ENCODE measurements around the gene ANTXR1.

DNA sequence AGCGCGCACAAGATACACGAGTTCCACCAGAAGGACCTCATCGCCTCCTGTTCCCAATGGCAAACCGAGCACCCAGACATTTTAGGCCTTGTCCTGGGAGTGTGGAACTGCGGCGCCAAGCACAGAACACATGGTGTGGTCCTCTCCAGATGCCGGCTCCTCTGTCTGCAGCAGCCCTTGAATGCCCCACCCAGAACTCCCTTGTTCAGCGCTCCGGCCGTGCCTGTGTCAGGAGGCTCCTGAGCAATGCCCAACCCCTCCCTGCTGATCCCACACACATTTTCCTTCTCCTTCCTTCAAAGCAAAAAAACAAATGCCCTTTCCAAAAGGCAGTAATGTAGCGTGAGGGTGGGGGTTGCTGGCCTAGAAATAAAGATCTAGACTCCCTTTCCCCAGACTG is 284.2 kb downstream of the ANTXR1 start:
- TF ChIP-seq, protein P1, sequence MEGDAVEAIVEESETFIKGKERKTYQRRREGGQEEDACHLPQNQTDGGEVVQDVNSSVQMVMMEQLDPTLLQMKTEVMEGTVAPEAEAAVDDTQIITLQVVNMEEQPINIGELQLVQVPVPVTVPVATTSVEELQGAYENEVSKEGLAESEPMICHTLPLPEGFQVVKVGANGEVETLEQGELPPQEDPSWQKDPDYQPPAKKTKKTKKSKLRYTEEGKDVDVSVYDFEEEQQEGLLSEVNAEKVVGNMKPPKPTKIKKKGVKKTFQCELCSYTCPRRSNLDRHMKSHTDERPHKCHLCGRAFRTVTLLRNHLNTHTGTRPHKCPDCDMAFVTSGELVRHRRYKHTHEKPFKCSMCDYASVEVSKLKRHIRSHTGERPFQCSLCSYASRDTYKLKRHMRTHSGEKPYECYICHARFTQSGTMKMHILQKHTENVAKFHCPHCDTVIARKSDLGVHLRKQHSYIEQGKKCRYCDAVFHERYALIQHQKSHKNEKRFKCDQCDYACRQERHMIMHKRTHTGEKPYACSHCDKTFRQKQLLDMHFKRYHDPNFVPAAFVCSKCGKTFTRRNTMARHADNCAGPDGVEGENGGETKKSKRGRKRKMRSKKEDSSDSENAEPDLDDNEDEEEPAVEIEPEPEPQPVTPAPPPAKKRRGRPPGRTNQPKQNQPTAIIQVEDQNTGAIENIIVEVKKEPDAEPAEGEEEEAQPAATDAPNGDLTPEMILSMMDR (IDR thresholded peaks at IDR 0.05 in 8 of 11, conservative IDR thresholded peaks at IDR 0.05 in 3 of 11) = no peak
- no peak for TF ChIP-seq POLR2AphosphoS5 (IDR thresholded peaks at IDR 0.05)

Measured in spleen (tissue), 7 donors.